Mesangial cell (primary cell): Measurements from ENCODE around the gene CAPN2. TPM values are rescaled to one million over a fixed set of nuclear protein-coding genes. Genes with fewer than 3 reads are reported as not detected.

ENCODE experiments used
- total RNA-seq: library from RNA; depleted of rRNA; stranded (reverse); fragments of >200 nt; gene quantifications from 2 replicates; pipeline ENCODE4 v1.2.3, GENCODE V29; 2015

Gene CAPN2
- 298 and 366 TPM in 2 replicates for total RNA-seq

DNA sequence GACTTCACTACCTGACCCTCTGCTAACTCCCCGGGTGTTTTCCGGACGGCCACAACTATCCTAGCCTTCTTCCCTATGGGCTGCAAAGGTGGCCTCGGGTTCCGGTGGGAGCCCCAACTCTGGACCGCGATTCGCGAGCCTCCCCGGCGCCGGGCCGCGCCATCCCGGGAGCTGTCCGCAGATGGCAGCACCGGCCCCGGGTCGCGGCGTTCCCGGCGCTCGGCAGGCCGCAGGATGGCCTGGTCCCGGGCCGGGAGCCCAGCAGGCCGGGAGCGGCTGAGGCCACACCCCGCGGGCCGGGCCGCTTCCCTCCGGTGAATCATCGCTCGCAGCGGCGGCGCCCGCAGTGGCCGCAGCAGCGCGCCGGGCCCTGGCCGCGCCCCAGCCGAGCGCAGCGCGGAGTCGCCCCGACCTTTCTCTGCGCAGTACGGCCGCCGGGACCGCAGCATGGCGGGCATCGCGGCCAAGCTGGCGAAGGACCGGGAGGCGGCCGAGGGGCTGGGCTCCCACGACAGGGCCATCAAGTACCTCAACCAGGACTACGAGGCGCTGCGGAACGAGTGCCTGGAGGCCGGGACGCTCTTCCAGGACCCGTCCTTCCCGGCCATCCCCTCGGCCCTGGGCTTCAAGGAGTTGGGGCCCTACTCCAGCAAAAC, at the start of gene CAPN2:
TSS of gene CAPN2 (plus strand) at position 346 of the 656 bp plus-strand sequence. CDS start at position 448, 102 bp downstream.

DNA sequence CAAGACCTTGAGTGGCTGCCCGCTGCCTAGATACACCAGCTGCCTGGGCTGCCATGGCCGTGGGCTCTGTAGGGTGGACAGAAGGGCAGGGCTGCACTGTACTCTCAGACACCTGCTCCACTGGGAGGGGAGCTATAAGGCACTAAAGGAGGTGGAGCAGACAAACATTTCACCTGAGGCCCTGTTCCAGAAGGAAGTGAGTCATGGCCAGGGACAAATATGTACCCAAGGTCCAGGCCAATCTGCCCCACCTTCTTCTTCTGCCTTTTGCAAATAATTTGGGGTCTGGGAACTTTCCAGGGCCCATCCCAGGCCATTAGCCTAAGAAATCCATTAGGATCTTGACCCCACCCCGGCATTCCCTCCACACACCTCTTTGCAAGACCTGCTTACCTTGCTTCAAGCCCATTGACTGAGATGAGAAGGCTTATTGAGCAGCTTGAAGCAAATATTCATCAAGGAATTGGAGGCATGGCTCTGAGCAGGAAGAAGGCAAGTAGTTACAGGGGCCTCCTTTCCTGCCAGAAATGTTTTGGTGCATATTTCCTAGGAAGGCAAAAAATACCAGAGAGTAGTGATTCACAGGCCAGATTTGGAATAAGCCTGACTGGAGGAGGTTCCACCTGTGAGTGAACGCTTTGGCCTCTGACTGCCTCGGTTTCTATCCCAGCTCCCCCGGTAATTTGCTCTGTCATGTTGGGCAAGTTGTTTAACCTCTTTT, 46.6 kb upstream of the CAPN2 start, which contains the start of gene CAPN8:
TSS of gene CAPN8 (minus strand) at position 110 of the 721 bp plus-strand sequence. CDS start at position 55, 55 bp downstream.

Other genes with a start within 250 kb of the CAPN2 start
- gene CAPN8, start 46.8 kb upstream of the CAPN2 start, total RNA-seq, result under 0.01 TPM in 1 of 2 replicates, not detected in the other
- gene TP53BP2, start 133.4 kb downstream of the CAPN2 start, total RNA-seq, result 35.8 and 46.4 TPM in 2 replicates